C1 segment of cervical spinal cord (tissue), 14 donors: ENCODE data around the gene SERPINE3.

Experiments
- DNase-seq, 14 donors: peaks; one replicate each; lab custom pipeline; 2025; lab: John Stamatoyannopoulos, UW

SERPINE3 gene

DNA sequence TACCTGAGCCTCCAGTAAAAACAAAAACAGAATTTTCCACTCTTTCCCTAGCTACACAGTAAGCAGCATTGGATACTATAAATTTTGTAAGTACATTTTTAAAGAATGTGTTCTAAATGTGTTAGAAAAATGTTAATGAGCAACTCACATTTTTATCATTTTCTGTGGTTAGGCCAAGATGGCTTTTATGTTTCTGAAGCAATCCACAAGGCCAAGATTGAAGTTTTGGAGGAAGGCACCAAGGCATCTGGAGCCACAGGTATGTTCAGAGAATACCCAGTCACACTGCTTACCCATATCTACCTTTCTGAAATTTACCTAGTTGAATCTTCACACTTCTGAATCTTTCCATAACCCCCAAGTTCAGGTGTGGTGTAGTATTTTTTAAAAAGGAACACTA is 21.6 kb downstream of the SERPINE3 start:
- DNase-seq: no peak

DNA sequence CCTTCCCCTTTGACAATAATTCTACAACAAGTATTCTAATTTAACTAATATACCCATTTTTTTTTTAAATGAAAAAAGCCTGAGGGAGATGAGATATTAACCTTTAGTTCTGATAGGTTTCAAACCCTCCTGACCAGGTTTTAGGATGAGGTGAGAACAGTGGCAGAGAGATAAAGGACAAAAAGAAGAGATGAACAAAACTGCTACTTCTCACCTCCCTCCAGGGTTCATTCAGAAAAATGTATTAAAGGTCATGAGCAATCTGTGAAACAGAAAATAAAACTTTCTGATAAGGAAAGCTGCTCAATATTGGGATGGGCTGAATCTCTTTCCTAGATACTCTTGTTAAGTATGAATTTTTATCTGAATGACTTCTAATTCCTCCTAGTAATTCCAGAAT is 24.1 kb downstream of the SERPINE3 start:
- no peak for DNase-seq

DNA sequence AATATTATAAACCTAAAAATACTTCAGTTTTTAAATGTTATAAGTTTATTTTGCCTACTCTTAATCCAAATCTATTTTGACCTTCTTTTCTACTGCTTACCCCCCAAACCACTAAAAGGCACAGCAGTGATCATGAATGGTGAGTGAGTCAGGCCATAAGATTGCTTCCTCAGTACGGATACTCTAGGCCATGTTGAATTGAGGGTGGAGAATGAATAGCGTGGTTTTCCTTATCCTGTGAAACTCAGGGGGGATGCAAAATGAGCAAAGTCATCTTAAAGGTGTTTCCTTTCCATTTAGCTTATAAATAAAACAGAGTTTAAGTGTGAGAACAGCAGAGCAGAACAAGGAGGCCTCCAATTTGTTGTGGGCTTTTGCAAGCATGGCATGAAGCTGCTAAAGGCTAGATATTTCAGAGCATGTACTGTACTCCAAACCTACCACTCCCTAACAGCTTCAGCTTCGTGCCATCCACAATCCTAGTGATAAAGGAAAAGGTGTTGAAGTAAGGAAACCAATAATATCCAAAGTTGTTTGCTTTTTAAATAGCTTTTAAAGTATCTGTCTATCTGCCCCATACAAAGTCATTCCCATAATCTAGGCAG is 25.0 kb downstream of the SERPINE3 start:
- DNase-seq: no peak

DNA sequence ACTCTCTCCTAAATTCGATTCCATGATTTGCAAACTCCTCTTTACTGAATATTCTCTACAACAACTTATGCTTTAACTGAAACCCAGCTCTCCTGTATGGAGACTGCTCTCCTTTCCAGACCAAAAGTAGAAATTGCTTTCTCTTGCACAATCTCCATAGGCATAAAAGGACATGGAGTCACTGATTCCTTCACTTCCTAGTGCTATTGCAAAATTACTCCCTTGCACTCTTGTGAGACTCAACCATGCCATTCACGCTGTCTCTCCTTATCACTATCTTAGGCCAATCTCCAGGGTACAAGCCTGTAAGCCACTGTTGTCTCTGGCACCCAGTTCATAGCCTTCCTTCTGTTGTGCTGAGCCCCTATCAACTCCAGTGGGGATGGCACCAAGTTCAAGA is 30.6 kb downstream of the SERPINE3 start:
- no peak for DNase-seq

DNA sequence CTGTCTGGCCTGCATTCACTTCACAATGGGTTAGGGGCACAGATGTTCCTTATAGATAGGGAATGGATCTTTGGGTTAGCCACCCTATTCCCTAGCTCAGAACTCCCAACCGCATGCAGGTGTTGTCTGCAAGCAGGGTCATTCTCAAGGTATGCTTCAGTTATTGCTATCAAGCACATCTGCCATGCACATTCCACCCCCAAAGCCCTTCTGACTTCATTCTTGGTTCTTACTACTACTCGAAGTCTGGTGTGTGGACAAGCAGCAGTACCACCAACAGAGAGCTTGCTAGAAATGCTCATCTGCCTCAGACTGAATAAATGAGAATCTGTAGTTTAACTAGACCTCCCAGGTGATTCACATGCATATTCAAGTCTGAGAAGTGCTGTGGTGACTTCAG is 31.3 kb downstream of the SERPINE3 start:
- no peak for DNase-seq

DNA sequence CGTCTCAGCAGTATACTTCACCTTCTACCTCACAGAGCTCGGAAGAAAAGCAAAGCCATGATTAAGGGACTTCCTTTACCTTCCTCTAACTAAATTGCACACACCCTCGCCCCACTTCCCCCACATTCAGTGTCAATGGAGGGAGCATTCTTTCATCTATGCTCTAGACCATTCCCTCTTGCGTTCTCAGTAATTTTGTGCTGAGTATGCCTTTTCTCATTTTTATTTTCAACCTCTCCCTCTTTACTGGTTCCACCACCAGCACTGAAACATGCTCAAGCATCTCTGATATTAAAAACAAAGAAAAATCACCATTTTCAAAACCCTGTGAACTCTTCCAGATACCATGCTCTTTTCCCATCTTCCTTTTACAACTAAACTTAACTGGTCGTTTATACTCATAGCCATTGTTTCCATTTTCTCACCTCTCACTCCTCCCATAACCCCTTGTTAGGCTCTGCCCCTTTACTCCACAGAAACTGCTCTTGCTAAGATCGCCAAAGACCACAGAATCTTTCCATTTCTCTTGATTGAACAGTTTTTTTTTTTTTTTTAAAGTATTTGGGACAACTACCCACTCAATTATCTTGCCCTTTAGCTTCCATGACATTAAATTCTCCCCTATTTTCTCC is 32.4 kb downstream of the SERPINE3 start:
- DNase-seq: no peak

DNA sequence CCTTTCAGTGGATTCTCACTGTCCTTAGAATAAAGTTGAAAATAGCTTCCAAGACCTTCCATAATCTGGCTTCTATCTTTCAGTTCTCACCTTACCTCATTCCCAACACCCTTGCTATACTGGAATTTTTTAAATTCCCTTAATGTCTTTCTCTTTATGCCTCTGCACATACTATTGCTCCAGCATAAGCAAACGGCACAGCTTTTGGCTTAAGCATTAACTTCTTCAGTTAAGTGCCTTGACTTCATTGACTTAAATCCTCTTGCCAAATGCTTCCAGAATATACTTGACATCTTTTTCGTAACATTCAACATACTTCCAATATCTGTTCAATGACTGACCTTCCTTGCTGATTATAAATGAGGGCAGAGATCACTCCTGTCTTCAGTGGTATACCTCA is 34.0 kb downstream of the SERPINE3 start:
- DNase-seq: no peak

DNA sequence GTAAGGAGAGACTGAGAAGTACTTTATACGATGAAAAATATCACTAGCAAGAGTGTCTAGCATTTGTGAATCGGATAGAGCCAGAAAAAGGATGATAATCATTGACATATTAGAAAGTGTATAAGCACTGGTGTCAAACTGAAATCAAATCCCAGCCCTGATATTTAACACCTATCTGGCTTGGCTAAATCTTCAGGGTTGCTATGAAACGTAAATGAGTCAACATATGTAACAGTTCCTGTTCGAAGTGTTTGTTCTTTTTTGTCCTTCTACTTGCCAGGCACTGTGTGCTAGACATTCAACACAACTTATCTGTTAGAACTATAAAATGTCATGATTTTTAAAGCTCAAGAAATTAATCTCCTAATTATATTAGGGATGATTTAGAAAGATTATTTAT is 40.8 kb downstream of the SERPINE3 start:
- no peak for DNase-seq

DNA sequence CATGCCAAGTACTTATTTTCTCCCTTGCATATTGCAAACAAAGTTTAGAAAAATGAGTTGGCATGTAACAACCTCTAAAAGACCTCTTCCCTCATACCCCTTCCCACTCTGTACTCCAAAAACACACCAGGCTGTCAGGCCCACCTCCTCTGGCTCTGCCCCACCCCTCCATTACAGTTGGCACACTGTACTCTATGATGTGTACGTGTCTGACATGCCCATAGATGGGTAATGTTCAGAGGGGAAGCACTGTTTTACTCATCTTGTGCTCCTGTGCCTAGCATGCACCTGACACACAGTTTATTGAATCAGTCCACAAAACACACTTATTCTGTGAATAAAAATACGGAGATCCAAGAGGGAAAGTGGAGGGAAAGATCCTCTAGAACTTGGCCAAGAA is 45.6 kb downstream of the SERPINE3 start:
- no peak for DNase-seq

DNA sequence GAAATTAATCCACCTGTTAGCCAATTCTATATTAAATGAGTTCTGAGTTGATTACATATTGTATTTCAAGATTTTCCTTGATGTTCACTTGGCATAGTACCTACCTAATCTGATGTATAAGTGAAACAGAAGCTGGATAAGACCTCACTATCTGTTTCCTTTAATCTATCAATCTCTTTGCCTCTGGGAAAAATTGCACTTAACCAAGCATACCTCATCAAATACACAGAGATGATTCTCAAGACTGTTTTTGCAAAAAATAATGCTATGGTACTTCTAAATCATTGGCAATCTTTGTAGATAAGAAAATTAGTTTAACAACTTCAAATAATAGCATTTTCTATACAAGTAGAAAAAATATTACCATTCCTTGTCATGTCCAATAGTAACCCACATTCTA is 55.2 kb downstream of the SERPINE3 start:
- no peak for DNase-seq

DNA sequence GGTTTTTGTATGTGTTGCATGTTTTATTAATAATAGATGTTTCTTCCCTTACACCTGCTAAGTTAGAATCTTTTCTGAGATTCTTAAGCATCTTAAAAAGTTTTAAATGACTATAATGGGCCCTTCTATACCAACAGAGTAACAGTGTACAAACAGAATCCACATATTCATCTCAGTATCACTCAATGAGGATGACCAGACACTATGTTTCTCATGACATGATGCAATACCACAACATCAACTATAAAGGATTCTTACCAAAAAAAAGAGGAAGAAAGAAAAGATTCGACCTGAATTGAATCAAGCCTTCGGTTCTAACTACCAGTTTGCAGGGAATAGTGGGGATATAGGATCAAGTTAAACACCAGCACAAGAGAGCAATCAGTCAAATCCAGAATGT is 56.9 kb downstream of the SERPINE3 start:
- no peak for DNase-seq

DNA sequence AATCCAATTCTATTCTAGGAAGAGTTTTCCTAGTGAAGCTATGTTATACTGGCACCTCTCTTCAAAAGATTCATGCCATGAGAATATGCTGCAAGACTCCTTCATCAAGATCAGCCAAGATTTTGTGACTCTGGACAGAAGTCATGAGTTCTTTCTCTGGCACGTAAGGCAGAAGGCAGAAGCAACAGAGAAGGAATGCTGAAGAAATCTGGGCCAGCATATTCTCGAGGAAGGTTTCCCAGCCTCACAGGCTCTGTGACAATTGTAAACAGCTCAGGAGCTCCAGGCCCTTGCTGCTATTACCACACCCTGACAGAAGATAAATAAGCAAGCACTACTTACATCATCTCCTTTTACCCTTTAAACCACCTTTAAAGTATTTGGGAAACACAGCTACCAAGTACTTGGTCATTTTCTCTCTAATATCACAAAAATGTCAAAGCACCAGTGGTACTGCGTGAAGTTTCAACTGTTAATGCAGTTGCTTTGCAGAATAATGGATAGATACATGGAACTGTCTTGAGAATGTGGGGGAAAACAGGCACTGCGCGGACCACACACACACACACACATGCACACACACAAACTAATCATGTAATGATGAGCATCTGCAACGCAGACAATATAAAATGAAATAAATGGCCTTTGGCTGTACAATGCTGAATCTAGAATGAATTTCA is 57.9 kb downstream of the SERPINE3 start:
- peak in 6 of 14 donors; percentile 1 to 14 (median 2) for DNase-seq

DNA sequence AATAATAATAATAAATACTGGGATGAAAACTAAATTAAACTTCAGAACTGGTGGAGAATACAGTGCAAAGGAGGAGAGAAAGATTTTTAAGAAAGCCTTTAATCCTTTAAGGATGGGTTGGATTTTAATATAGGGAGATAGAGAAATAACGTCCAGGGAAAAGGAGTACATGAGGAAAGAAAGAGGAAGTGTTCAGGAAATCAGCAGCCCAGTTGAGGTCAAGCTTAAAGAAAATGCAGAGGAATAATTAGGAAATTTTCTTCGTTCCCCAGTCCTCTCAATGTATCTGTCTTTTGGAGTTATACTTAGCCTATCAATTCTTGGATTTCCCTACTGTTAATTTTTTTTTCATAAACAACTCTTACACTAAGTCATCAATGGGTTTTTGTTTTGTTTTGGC is 65.7 kb downstream of the SERPINE3 start:
- no peak for DNase-seq

DNA sequence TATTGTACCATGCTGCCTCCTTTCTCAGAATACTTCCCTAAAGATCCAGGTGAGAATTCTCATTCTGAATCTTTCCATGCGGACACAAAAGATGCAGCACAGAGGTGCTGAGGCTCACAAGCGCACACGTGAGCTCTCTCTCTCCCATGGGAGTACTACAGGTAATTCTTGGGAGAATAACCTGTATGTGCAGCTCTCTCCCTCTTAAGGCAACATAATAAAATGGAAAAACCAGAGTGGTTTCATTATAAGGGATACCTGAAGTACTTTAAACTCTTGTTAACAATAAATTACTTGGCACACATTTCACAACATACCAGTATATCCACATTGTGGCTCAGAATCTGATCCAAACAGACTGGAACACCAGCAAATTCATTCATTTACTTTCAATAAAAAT is 72.9 kb downstream of the SERPINE3 start:
- DNase-seq: no peak
